Measurements from ENCODE around the gene CDKN2D. TPM values are rescaled to one million over a fixed set of nuclear protein-coding genes. Genes with fewer than 3 reads are reported as not detected.

CDKN2D gene
- polyA plus RNA-seq, 1 donor from 2014 or later, result 333 TPM

GRCh38 chr19:10557603-10558197, 11.1 kb downstream of the CDKN2D start:
- no peaks in the 10 kb centered on the region for H3K9me3 ChIP-seq (ENCODE audit: low read length)
- H3K79me2 ChIP-seq (replicated peaks; ENCODE audit: insufficient read depth, low read length), result no peaks in the 10 kb centered on the region
- H3K27ac ChIP-seq (ENCODE audit: low read length), result no peak overlapping the region
- peaks cover 2% of the 10 kb centered on the region for H3K36me3 ChIP-seq (ENCODE audit: insufficient read depth, low read length)
- no peaks in the 10 kb centered on the region for H4K20me1 ChIP-seq (ENCODE audit: insufficient read depth)
- H3F3A ChIP-seq (ENCODE audit: insufficient read depth, low read length, poor library complexity, severe bottlenecking), result no peaks in the 10 kb centered on the region
- no peaks in the 10 kb centered on the region for H3K27me3 ChIP-seq (ENCODE audit: insufficient read depth, low read depth, low read length)
- H3K4me2 ChIP-seq (ENCODE audit: low read length), result no peak overlapping the region
- no peaks in the 10 kb centered on the region for H3K9me2 ChIP-seq (ENCODE audit: insufficient read depth, low read length)
- no peak for TF ChIP-seq RAD21 (conservative IDR thresholded peaks at IDR 0.05)
- no peak for TF ChIP-seq TAF1 (IDR thresholded peaks at IDR 0.05; ENCODE audit: low read depth)
- TF ChIP-seq REST (IDR thresholded peaks at IDR 0.05; ENCODE audit: borderline replicate concordance), result no peak
- no peak for TF ChIP-seq POLR2AphosphoS5 (IDR thresholded peaks at IDR 0.05)
- no peak for TF ChIP-seq SMC3 (conservative IDR thresholded peaks at IDR 0.05; ENCODE audit: poor library complexity)
- no peak for TF ChIP-seq EZH2 (IDR thresholded peaks at IDR 0.05; ENCODE audit: borderline replicate concordance, insufficient read depth, low read length, poor library complexity, severe bottlenecking)
- no peak for TF ChIP-seq MXI1 (conservative IDR thresholded peaks at IDR 0.05; ENCODE audit: poor library complexity, severe bottlenecking)
- TF ChIP-seq, protein P1, sequence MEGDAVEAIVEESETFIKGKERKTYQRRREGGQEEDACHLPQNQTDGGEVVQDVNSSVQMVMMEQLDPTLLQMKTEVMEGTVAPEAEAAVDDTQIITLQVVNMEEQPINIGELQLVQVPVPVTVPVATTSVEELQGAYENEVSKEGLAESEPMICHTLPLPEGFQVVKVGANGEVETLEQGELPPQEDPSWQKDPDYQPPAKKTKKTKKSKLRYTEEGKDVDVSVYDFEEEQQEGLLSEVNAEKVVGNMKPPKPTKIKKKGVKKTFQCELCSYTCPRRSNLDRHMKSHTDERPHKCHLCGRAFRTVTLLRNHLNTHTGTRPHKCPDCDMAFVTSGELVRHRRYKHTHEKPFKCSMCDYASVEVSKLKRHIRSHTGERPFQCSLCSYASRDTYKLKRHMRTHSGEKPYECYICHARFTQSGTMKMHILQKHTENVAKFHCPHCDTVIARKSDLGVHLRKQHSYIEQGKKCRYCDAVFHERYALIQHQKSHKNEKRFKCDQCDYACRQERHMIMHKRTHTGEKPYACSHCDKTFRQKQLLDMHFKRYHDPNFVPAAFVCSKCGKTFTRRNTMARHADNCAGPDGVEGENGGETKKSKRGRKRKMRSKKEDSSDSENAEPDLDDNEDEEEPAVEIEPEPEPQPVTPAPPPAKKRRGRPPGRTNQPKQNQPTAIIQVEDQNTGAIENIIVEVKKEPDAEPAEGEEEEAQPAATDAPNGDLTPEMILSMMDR (IDR thresholded peaks at IDR 0.05; ENCODE audit: poor library complexity, severe bottlenecking), result no peak
- TF ChIP-seq EP300 (conservative IDR thresholded peaks at IDR 0.05; ENCODE audit: poor library complexity, severe bottlenecking), result no peak
- no peak overlapping the region for H3K9ac ChIP-seq (ENCODE audit: low read length)
- no peak overlapping the region for H3K4me3 ChIP-seq (ENCODE audit: low read length)
- H2AFZ ChIP-seq (ENCODE audit: low read depth, low read length), result no peak overlapping the region

DNA sequence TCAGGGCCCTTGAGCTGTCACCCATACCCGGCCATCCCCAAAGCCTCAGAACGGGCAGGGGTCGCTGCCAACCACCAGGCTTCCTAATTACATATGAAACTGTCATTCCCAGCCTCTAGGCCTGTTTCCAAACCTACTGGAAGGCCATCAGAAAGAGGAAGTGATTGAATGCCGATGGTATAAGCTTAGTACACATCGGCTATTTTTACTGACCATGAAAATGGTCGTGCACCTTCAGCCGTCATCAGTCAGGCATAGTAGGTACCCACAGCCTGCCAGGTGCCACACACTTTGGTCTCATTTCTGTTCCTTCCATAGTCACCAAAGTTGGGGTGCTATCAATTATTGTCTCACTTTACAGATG, 13.2 kb downstream of the CDKN2D start:
- Histone ChIP-seq H3K9ac (ENCODE audit: low read length) (no peak overlapping the region), H3K27me3 (ENCODE audit: insufficient read depth, low read depth, low read length) (no peaks in the 10 kb centered on the region), H4K20me1 (ENCODE audit: insufficient read depth) (no peaks in the 10 kb centered on the region), H3K4me3 (ENCODE audit: low read length) (no peak overlapping the region), H3K4me2 (ENCODE audit: low read length) (no peak overlapping the region), H3K9me3 (ENCODE audit: low read length) (no peaks in the 10 kb centered on the region), H3F3A (ENCODE audit: insufficient read depth, low read length, poor library complexity, severe bottlenecking) (no peaks in the 10 kb centered on the region), H3K36me3 (ENCODE audit: insufficient read depth, low read length) (peaks cover 7% of the 10 kb centered on the region), H3K27ac (ENCODE audit: low read length) (no peak overlapping the region), H3K9me2 (ENCODE audit: insufficient read depth, low read length) (no peaks in the 10 kb centered on the region), H3K79me2 (replicated peaks; ENCODE audit: insufficient read depth, low read length) (no peaks in the 10 kb centered on the region), H2AFZ (ENCODE audit: low read depth, low read length) (no peak overlapping the region)
- TF ChIP-seq REST (IDR thresholded peaks at IDR 0.05; ENCODE audit: borderline replicate concordance) (no peak), EZH2 (IDR thresholded peaks at IDR 0.05; ENCODE audit: borderline replicate concordance, insufficient read depth, low read length, poor library complexity, severe bottlenecking) (no peak), EP300 (conservative IDR thresholded peaks at IDR 0.05; ENCODE audit: poor library complexity, severe bottlenecking) (no peak), SMC3 (conservative IDR thresholded peaks at IDR 0.05; ENCODE audit: poor library complexity) (no peak), MXI1 (conservative IDR thresholded peaks at IDR 0.05; ENCODE audit: poor library complexity, severe bottlenecking) (no peak), TAF1 (IDR thresholded peaks at IDR 0.05; ENCODE audit: low read depth) (no peak), RAD21 (conservative IDR thresholded peaks at IDR 0.05) (no peak), POLR2AphosphoS5 (IDR thresholded peaks at IDR 0.05) (no peak)
- TF ChIP-seq, protein P1 (IDR thresholded peaks at IDR 0.05; ENCODE audit: poor library complexity, severe bottlenecking), result no peak
